WTC11 (cell line): ENCODE data around the gene ACYP1. TPM values are rescaled to one million over a fixed set of nuclear protein-coding genes. Genes with fewer than 3 reads are reported as not detected.

Source experiments
- ATAC-seq: fragments of 200-7000 bp; cut with Tn5 transposase; 2 replicates; pipeline ENCODE4 v1.10.0; 2021; ENCODE audit warnings: mild to moderate bottlenecking, moderate library complexity
- CTCF ChIA-PET: fragments of 300-600 bp; sonication (Branson Sonifier 250); formaldehyde crosslinking; loops from one replicate; lab custom pipeline; 2021; ENCODE audit warnings: antibody characterized with exemption; lab: Charles Lee
- POLR2A ChIA-PET: fragments of 350-600 bp; sonication (Branson Sonifier 250); formaldehyde crosslinking; loops from one replicate; lab custom pipeline; 2021; ENCODE audit warnings: antibody characterized with exemption; lab: Charles Lee
- DNase-seq: peaks from one replicate; pipeline ENCODE4 v3.0.0; 2021; ENCODE audit warnings: low spot score
- H3K27ac Mint-ChIP-seq: 2 replicates; pipeline ENCODE4 v1.8.0; 2021; ENCODE audit warnings: mixed read lengths
- H3K27me3 Mint-ChIP-seq: 2 replicates; pipeline ENCODE4 v1.8.0; 2021; ENCODE audit warnings: low read depth, mild to moderate bottlenecking, moderate library complexity, mixed read lengths
- H3K36me3 Mint-ChIP-seq: 2 replicates; pipeline ENCODE4 v1.8.0; 2021; ENCODE audit warnings: mixed read lengths
- H3K4me1 Mint-ChIP-seq: 2 replicates; pipeline ENCODE4 v1.8.0; 2022; ENCODE audit warnings: mixed read lengths
- H3K4me3 Mint-ChIP-seq: 2 replicates; pipeline ENCODE4 v1.8.0; 2021; ENCODE audit warnings: mild to moderate bottlenecking, moderate library complexity, mixed read lengths
- H3K9me3 Mint-ChIP-seq: 2 replicates; pipeline ENCODE4 v1.8.0; 2021; ENCODE audit warnings: mixed read lengths
- AR ChIP-seq: fragments of 250-450 bp; sonication (Bioruptor Pico); IDR thresholded peaks from 2 replicates; pipeline ENCODE4 v1.9.0; 2021; ENCODE audit warnings: mild to moderate bottlenecking
- CDX4 ChIP-seq: fragments of 250-450 bp; sonication (Bioruptor Pico); IDR thresholded peaks from 2 replicates; pipeline ENCODE4 v1.9.0; 2021; ENCODE audit warnings: moderate library complexity, mild to moderate bottlenecking, inconsistent platforms, borderline replicate concordance
- CREM ChIP-seq: sonication (generic); formaldehyde crosslinking; IDR thresholded peaks from 2 replicates; pipeline ENCODE4 v1.8.1; 2022; ENCODE audit warnings: mild to moderate bottlenecking, missing genetic modification reagents, moderate library complexity
- FOXP1 ChIP-seq: sonication (generic); formaldehyde crosslinking; IDR thresholded peaks from 2 replicates; pipeline ENCODE4 v1.8.0; 2022; ENCODE audit warnings: missing genetic modification reagents, mild to moderate bottlenecking, moderate library complexity, borderline replicate concordance
- FOXP4 ChIP-seq: sonication (generic); formaldehyde crosslinking; IDR thresholded peaks from 2 replicates; pipeline ENCODE4 v1.8.0; 2022; ENCODE audit warnings: mild to moderate bottlenecking, missing genetic modification reagents
- GABPB1 ChIP-seq: sonication (generic); formaldehyde crosslinking; IDR thresholded peaks from 2 replicates; pipeline ENCODE4 v1.8.1; 2023; ENCODE audit warnings: mild to moderate bottlenecking, missing genetic modification reagents
- HMGA2 ChIP-seq: fragments of 250-450 bp; sonication (Bioruptor Pico); IDR thresholded peaks from 2 replicates; pipeline ENCODE4 v1.4.0; 2021; ENCODE audit warnings: mild to moderate bottlenecking, moderate library complexity
- JAZF1 ChIP-seq: fragments of 250-450 bp; sonication (Bioruptor Pico); IDR thresholded peaks from 2 replicates; pipeline ENCODE4 v1.9.0; 2021; ENCODE audit warnings: moderate library complexity, mild to moderate bottlenecking, inconsistent platforms
- JUN ChIP-seq: sonication (generic); formaldehyde crosslinking; IDR thresholded peaks from 2 replicates; pipeline ENCODE4 v1.8.0; 2023; ENCODE audit warnings: mild to moderate bottlenecking, missing genetic modification reagents
- NFYB ChIP-seq: sonication (generic); formaldehyde crosslinking; conservative IDR thresholded peaks from 2 replicates; pipeline ENCODE4 v1.8.0; 2022; ENCODE audit warnings: low read depth, missing genetic modification reagents
- NR1H2 ChIP-seq: sonication (generic); formaldehyde crosslinking; IDR thresholded peaks from 2 replicates; pipeline ENCODE4 v1.9.0; 2021; ENCODE audit warnings: mild to moderate bottlenecking, moderate library complexity, missing genetic modification reagents
- NR2C2 ChIP-seq: sonication (generic); formaldehyde crosslinking; IDR thresholded peaks from 2 replicates; pipeline ENCODE4 v1.8.0; 2022; ENCODE audit warnings: mild to moderate bottlenecking, missing genetic modification reagents
- NR3C1 ChIP-seq: sonication (generic); formaldehyde crosslinking; conservative IDR thresholded peaks from 2 replicates; pipeline ENCODE4 v1.8.1; 2023; ENCODE audit warnings: low read depth, mild to moderate bottlenecking, missing genetic modification reagents
- PRDM15 ChIP-seq: sonication (generic); formaldehyde crosslinking; IDR thresholded peaks from 2 replicates; pipeline ENCODE4 v1.8.0; 2022; ENCODE audit warnings: missing genetic modification reagents
- SMAD3 ChIP-seq: sonication (generic); formaldehyde crosslinking; IDR thresholded peaks from 2 replicates; pipeline ENCODE4 v1.8.0; 2022; ENCODE audit warnings: missing genetic modification reagents, mild to moderate bottlenecking, borderline replicate concordance
- TEAD1 ChIP-seq: sonication (generic); formaldehyde crosslinking; IDR thresholded peaks from 2 replicates; pipeline ENCODE4 v1.8.0; 2022; ENCODE audit warnings: mild to moderate bottlenecking, missing genetic modification reagents
- USF1 ChIP-seq: sonication (generic); formaldehyde crosslinking; IDR thresholded peaks from 2 replicates; pipeline ENCODE4 v1.8.0; 2022; ENCODE audit warnings: mild to moderate bottlenecking, missing genetic modification reagents
- ZNF317 ChIP-seq: sonication (generic); formaldehyde crosslinking; IDR thresholded peaks from 2 replicates; pipeline ENCODE4 v1.8.1; 2023; ENCODE audit warnings: low read depth, mild to moderate bottlenecking, moderate library complexity, missing genetic modification reagents, borderline replicate concordance
- total RNA-seq: library from RNA; stranded (reverse); gene quantifications from 3 replicates; pipeline ENCODE4 v1.2.3, GENCODE V29; 2021
- TF ChIP-seq, protein P1 (sequence below): fragments of 250-450 bp; sonication (Bioruptor Pico); IDR thresholded peaks from 2 replicates; pipeline ENCODE4 v2.1.2; 2022; ENCODE audit warnings: mild to moderate bottlenecking, moderate library complexity

Gene ACYP1
- total RNA-seq, 1 experiment from 2014 or later = 26.6 TPM

- TF ChIP-seq AR (CRISPR knock-in tag) (no peak), ZNF317 (no peak), PRDM15 (CRISPR knock-in tag) (no peak), CDX4 (CRISPR knock-in tag) (no peak)
- TF ChIP-seq, all 79 proteins: peak for 0
Measured at GRCh38 chr14:75048101-75048500, 15.7 kb downstream of the ACYP1 start (continued).

DNA sequence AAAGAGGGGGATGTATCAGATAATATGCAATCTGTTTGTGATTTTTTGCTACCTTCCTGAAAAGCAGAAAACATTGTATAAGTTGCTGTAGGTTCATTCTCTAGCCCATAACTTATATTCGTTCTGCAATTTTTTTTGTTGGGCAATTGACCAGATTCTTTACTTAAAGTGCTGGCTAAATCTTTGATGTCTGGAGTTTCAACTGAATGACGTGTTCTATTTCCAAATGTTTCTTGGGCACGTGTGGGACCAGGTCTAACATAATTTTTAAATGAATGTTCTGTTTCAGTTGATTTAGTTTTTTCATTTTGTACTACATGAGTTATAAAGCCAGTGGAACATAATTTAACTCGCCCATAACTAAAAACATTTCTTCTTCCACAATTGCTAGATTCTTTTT lies 16.3 kb downstream of the ACYP1 start:
- DNase-seq = no peak
- H3K27ac Mint-ChIP-seq = no peak overlapping the region
- H3K4me3 Mint-ChIP-seq = no peak overlapping the region
- no peaks in the 10 kb centered on the region for H3K9me3 Mint-ChIP-seq
- H3K4me1 Mint-ChIP-seq = peaks cover 8% of the 10 kb centered on the region; the same call in 1 of the 2 replicates
- ATAC-seq = no peak
- ChIA-PET CTCF (interaction anchor here (1.4 kb wide), 1 partner anchor 103 kb away, joined by 5 read pairs; no protein-coding TSS in a partner anchor), POLR2A (no interaction called here)
- TF ChIP-seq NFYB (CRISPR knock-in tag) (no peak), JAZF1 (CRISPR knock-in tag) (no peak), GABPB1 (CRISPR knock-in tag) (no peak), HMGA2 (no peak), NR2C2 (CRISPR knock-in tag) (no peak), USF1 (CRISPR knock-in tag) (no peak), NR1H2 (CRISPR knock-in tag) (no peak), FOXP4 (CRISPR knock-in tag) (no peak)
- no peaks in the 10 kb centered on the region for H3K27me3 Mint-ChIP-seq
- H3K36me3 Mint-ChIP-seq = peaks cover 8% of the 10 kb centered on the region

DNA sequence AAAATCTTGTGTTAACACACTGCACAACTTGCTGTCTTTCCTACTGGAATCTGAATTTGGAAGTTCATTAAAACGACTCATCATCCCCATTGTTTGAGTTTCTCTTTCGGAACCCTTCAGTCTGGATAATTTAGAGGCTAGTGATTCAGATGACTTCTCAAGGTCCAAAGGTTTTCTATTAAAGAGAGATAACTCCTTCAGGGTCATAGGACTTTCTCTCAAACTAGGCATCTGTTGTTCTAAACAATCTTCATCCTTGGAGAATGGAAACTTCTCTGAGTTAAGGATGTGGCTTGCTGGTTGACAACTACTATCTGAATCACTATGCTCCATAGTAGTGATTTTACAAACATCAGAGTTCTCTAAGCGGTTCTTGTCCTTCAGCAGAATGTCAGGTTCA lies 16.9 kb downstream of the ACYP1 start:
- ChIA-PET POLR2A (no interaction called here), CTCF (interaction anchor here (1.4 kb wide), 1 partner anchor 102 kb away, joined by 5 read pairs; no protein-coding TSS in a partner anchor)
- no peak overlapping the region for H3K27ac Mint-ChIP-seq
- no peak for DNase-seq
- H3K4me1 Mint-ChIP-seq = peaks cover 8% of the 10 kb centered on the region; the same call in 1 of the 2 replicates
- no peaks in the 10 kb centered on the region for H3K27me3 Mint-ChIP-seq
- ATAC-seq = no peak
- no peaks in the 10 kb centered on the region for H3K9me3 Mint-ChIP-seq
- H3K36me3 Mint-ChIP-seq = peaks cover 13% of the 10 kb centered on the region
- no peak overlapping the region for H3K4me3 Mint-ChIP-seq
- no peak for TF ChIP-seq CREM
- no peak for TF ChIP-seq SMAD3 (CRISPR knock-in tag)
- TF ChIP-seq TEAD1 (CRISPR knock-in tag) = no peak
- TF ChIP-seq, protein P1, sequence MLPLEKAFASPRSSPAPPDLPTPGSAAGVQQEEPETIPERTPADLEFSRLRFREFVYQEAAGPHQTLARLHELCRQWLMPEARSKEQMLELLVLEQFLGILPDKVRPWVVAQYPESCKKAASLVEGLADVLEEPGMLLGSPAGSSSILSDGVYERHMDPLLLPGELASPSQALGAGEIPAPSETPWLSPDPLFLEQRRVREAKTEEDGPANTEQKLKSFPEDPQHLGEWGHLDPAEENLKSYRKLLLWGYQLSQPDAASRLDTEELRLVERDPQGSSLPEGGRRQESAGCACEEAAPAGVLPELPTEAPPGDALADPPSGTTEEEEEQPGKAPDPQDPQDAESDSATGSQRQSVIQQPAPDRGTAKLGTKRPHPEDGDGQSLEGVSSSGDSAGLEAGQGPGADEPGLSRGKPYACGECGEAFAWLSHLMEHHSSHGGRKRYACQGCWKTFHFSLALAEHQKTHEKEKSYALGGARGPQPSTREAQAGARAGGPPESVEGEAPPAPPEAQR (CRISPR knock-in tag) = no peak
- TF ChIP-seq AR (CRISPR knock-in tag) = no peak
- TF ChIP-seq HMGA2 = no peak
- no peak for TF ChIP-seq FOXP1 (CRISPR knock-in tag)
- no peak for TF ChIP-seq GABPB1 (CRISPR knock-in tag)
- no peak for TF ChIP-seq NR2C2 (CRISPR knock-in tag)
- no peak for TF ChIP-seq NR3C1 (CRISPR knock-in tag)
- no peak for TF ChIP-seq JUN (CRISPR knock-in tag)
